ENCODE data around the gene RPL26. TPM values are rescaled to one million over a fixed set of nuclear protein-coding genes. Genes with fewer than 3 reads are reported as not detected.

RPL26 gene
- total RNA-seq, 2 donors from 2014 or later, result 1,739 to 2,129 TPM

GRCh38 chr17:8393470-8394231, 10.7 kb upstream of the RPL26 start:
- Mint-ChIP-seq H3K27me3 (ENCODE audit: insufficient read depth) (peaks cover 21% of the 10 kb centered on the region), H3K36me3 (ENCODE audit: low read depth) (no peaks in the 10 kb centered on the region), H3K4me1 (peaks cover 9% of the 10 kb centered on the region), H3K9me3 (no peaks in the 10 kb centered on the region), H3K27ac (no peak overlapping the region), H3K4me3 (no peak overlapping the region)
- peaks cover 4% of the 10 kb centered on the region for H3K4me1 ChIP-seq (ENCODE audit: control insufficient read depth, insufficient read depth, low read length)
- no peak overlapping the region for H3K27ac ChIP-seq (ENCODE audit: low read depth, low read length)
- DNase-seq, result no peak
- no peak overlapping the region for H3K4me3 ChIP-seq (ENCODE audit: low read length)
- no peak for TF ChIP-seq CTCF (conservative IDR thresholded peaks at IDR 0.05)
- H3K27me3 ChIP-seq (ENCODE audit: control insufficient read depth, insufficient read depth, low read length, poor library complexity, severe bottlenecking), result peaks cover 18% of the 10 kb centered on the region
- no peaks in the 10 kb centered on the region for H3K9me3 ChIP-seq (ENCODE audit: control insufficient read depth, low read length)
- 82 to 86% methylated on average over 6 to 8 of the region's 8 CpGs for WGBS, 2 experiments (ENCODE audit: insufficient coverage in 1 of 2, insufficient read length in 1 of 2)
- no peak overlapping the region for H3K9ac ChIP-seq (ENCODE audit: extremely low read depth, low read length, poor library complexity, severe bottlenecking)
- no peaks in the 10 kb centered on the region for H3K36me3 ChIP-seq (ENCODE audit: control insufficient read depth, insufficient read depth, low read length)

GRCh38 chr17:8392674-8393469, 9.9 kb upstream of the RPL26 start:
- Mint-ChIP-seq H3K4me1 (peaks cover 9% of the 10 kb centered on the region), H3K27ac (no peak overlapping the region), H3K27me3 (ENCODE audit: insufficient read depth) (peaks cover 17% of the 10 kb centered on the region), H3K36me3 (ENCODE audit: low read depth) (no peaks in the 10 kb centered on the region), H3K9me3 (no peaks in the 10 kb centered on the region), H3K4me3 (no peak overlapping the region)
- peaks cover 4% of the 10 kb centered on the region for H3K4me1 ChIP-seq (ENCODE audit: control insufficient read depth, insufficient read depth, low read length)
- peaks cover 18% of the 10 kb centered on the region for H3K27me3 ChIP-seq (ENCODE audit: control insufficient read depth, insufficient read depth, low read length, poor library complexity, severe bottlenecking)
- no peaks in the 10 kb centered on the region for H3K9me3 ChIP-seq (ENCODE audit: control insufficient read depth, low read length)
- peak; percentile 58 for DNase-seq
- no peak for TF ChIP-seq CTCF (conservative IDR thresholded peaks at IDR 0.05)
- H3K9ac ChIP-seq (ENCODE audit: extremely low read depth, low read length, poor library complexity, severe bottlenecking), result no peak overlapping the region
- no peak overlapping the region for H3K27ac ChIP-seq (ENCODE audit: low read depth, low read length)
- WGBS, 2 experiments (ENCODE audit: insufficient coverage in 1 of 2, insufficient read length in 1 of 2), result 93 to 98% methylated on average over 19 to 46 of the region's 46 CpGs
- H3K4me3 ChIP-seq (ENCODE audit: low read length), result no peak overlapping the region
- H3K36me3 ChIP-seq (ENCODE audit: control insufficient read depth, insufficient read depth, low read length), result no peaks in the 10 kb centered on the region

- peaks cover 3% of the 10 kb centered on the region for H3K4me1 ChIP-seq (ENCODE audit: control insufficient read depth, insufficient read depth, low read length)
- DNase-seq, result peak; percentile 72
- 86 to 90% methylated on average over 7 to 18 of the region's 18 CpGs for WGBS, 2 experiments (ENCODE audit: insufficient coverage in 1 of 2, insufficient read length in 1 of 2)
- H3K27ac Mint-ChIP-seq, result no peak overlapping the region
- H3K4me3 ChIP-seq (ENCODE audit: low read length), result no peak overlapping the region
- H3K9me3 Mint-ChIP-seq, result no peaks in the 10 kb centered on the region
- TF ChIP-seq CTCF (conservative IDR thresholded peaks at IDR 0.05), result no peak
- H3K27ac ChIP-seq (ENCODE audit: low read depth, low read length), result no peak overlapping the region
- H3K36me3 ChIP-seq (ENCODE audit: control insufficient read depth, insufficient read depth, low read length), result no peaks in the 10 kb centered on the region
- no peak overlapping the region for H3K4me3 Mint-ChIP-seq
- no peaks in the 10 kb centered on the region for H3K36me3 Mint-ChIP-seq (ENCODE audit: low read depth)
- H3K9ac ChIP-seq (ENCODE audit: extremely low read depth, low read length, poor library complexity, severe bottlenecking), result no peak overlapping the region
- H3K4me1 Mint-ChIP-seq, result peaks cover 11% of the 10 kb centered on the region
- H3K27me3 ChIP-seq (ENCODE audit: control insufficient read depth, insufficient read depth, low read length, poor library complexity, severe bottlenecking), result peaks cover 13% of the 10 kb centered on the region
- H3K27me3 Mint-ChIP-seq (ENCODE audit: insufficient read depth), result peaks cover 12% of the 10 kb centered on the region
- no peaks in the 10 kb centered on the region for H3K9me3 ChIP-seq (ENCODE audit: control insufficient read depth, low read length)
These were observed 9.3 kb upstream of the RPL26 start for GRCh38 chr17:8392274-8392673.

Measured in endodermal cell (in vitro differentiated cells).